K562 (cell line): ENCODE measurements around the gene PLD5. TPM values are rescaled to one million over a fixed set of nuclear protein-coding genes. Genes with fewer than 3 reads are reported as not detected.

Experiments used
- ATAC-seq: fragments of 200-7000 bp; cut with Tn5 transposase; 3 replicates; pipeline ENCODE4 v1.9.1; 2020; ENCODE audit warnings: moderate library complexity
- BruUV-seq: library from RNA; stranded (reverse); fragments of 400-500 nt; replicated peaks from 2 replicates; lab custom pipeline; 2021; lab: Mats Ljungman, UMichigan
- CTCF ChIA-PET: fragments of 300-600 bp; formaldehyde crosslinking; extraction: SDS; loops from one replicate; lab custom pipeline; 2021; ENCODE audit warnings: low intra/inter-chr PET ratio; lab: Yijun Ruan, JAX
- POLR2A ChIA-PET: fragments of 300-600, 350-650 bp; sonication (Branson Sonifier 250); formaldehyde crosslinking; extraction: SDS; loops from one replicate; lab custom pipeline; 2021; ENCODE audit warnings: antibody characterized with exemption, inconsistent platforms; lab: Yijun Ruan, JAX
- DNase-seq, 4 experiments: peaks; one replicate each; pipeline versions ENCODE4 v3.0.0 to v3.0.0-alpha.2; 2011 to 2018; ENCODE audit warnings: low spot score in 3 of 4, mixed read lengths in 3 of 4; ENCODE audit errors: extremely low read depth in 1 of 4
- FAIRE-seq: peaks from 2 replicates; lab custom pipeline; 2011; peaks lifted over from hg19 to GRCh38; lab: Jason Lieb, UNC
- H2AFZ ChIP-seq: 2 replicates; pipeline ENCODE4 v1.6.0; 2011; ENCODE audit warnings: low read depth, low read length, control low read depth, inconsistent platforms
- H3K27ac ChIP-seq: fragments of 200-600 bp; 3 replicates; pipeline ENCODE4 v1.8.0; 2011; ENCODE audit warnings: low read depth, mild to moderate bottlenecking, control low read depth, inconsistent platforms, low read length, moderate library complexity, mixed read lengths; ENCODE audit errors: extremely low read depth
- H3K27me3 ChIP-seq, 2 experiments: fragments of 300-600 bp in 1 of 2; 2 replicates in 1 of 2; 3 replicates in 1 of 2; pipeline versions ENCODE4 v1.6.0 to v1.8.0; 2011; ENCODE audit warnings: inconsistent platforms in 2 of 2, low read length in 2 of 2, mild to moderate bottlenecking in 1 of 2, mixed read lengths in 1 of 2, moderate library complexity in 1 of 2; ENCODE audit not compliant: control insufficient read depth in 2 of 2, insufficient read depth in 2 of 2
- H3K36me3 ChIP-seq: fragments of 300-600 bp; 3 replicates; pipeline ENCODE4 v1.8.0; 2011; ENCODE audit warnings: mild to moderate bottlenecking, low read length, inconsistent platforms; ENCODE audit not compliant: control insufficient read depth, insufficient read depth
- H3K4me1 ChIP-seq, 2 experiments: fragments of 200-600 bp in 1 of 2; replicated peaks in 1 of 2; 2 replicates in 1 of 2; 3 replicates in 1 of 2; pipeline versions ENCODE4 v1.5.1 to v1.8.0; 2011; ENCODE audit warnings: inconsistent platforms in 2 of 2, low read length in 2 of 2, mild to moderate bottlenecking in 1 of 2, mixed read lengths in 1 of 2, moderate library complexity in 1 of 2; ENCODE audit not compliant: control insufficient read depth in 2 of 2, insufficient read depth in 2 of 2
- H3K4me2 ChIP-seq: 2 replicates; pipeline ENCODE4 v1.6.1; 2011; ENCODE audit warnings: low read length, control low read depth, inconsistent platforms, mixed read lengths; ENCODE audit not compliant: insufficient read depth
- H3K4me3 ChIP-seq: fragments of 200-600 bp; sonication (generic), shearing (Covaris generic); 2 replicates; pipeline ENCODE4 v1.5.1; 2016; ENCODE audit warnings: control low read depth, inconsistent platforms
- H3K79me2 ChIP-seq: fragments of 200-600 bp; 3 replicates; pipeline ENCODE4 v1.8.0; 2011; ENCODE audit warnings: low read length, inconsistent platforms; ENCODE audit not compliant: control insufficient read depth, insufficient read depth
- H3K9ac ChIP-seq, 2 experiments: 2 replicates each; pipeline versions ENCODE4 v1.6.0 to v1.6.1; 2011; ENCODE audit warnings: low read depth in 2 of 2, low read length in 2 of 2, control low read depth in 1 of 2, inconsistent platforms in 1 of 2, mild to moderate bottlenecking in 1 of 2, mixed read lengths in 1 of 2; ENCODE audit not compliant: insufficient read depth in 1 of 2
- H3K9me1 ChIP-seq: one replicate; pipeline ENCODE4 v1.6.0; 2011; ENCODE audit warnings: inconsistent platforms, mild to moderate bottlenecking, low read length, moderate library complexity; ENCODE audit not compliant: control insufficient read depth, insufficient read depth
- H3K9me3 ChIP-seq: replicated peaks from 2 replicates; pipeline ENCODE4 v1.5.1; 2011; ENCODE audit warnings: low read depth, low read length, inconsistent platforms; ENCODE audit not compliant: control insufficient read depth, insufficient read depth
- H4K20me1 ChIP-seq: replicated peaks from 2 replicates; pipeline ENCODE4 v1.6.1; 2011; ENCODE audit warnings: low read length, inconsistent platforms, mixed read lengths; ENCODE audit not compliant: control insufficient read depth, insufficient read depth
- BMI1 ChIP-seq: fragments of 150-350 bp; IDR thresholded peaks from 2 replicates; pipeline ENCODE4 v1.6.1; 2014; ENCODE audit warnings: low read length
- CGGBP1 ChIP-seq: fragments of 250-450 bp; sonication (Bioruptor Pico); IDR thresholded peaks from 2 replicates; pipeline ENCODE4 v1.9.0; 2021; ENCODE audit warnings: mild to moderate bottlenecking
- ERF ChIP-seq: fragments of 450-650 bp; formaldehyde crosslinking; IDR thresholded peaks from 2 replicates; pipeline ENCODE4 v1.4.0; 2020; ENCODE audit warnings: mild to moderate bottlenecking, mixed read lengths
- GATAD2A ChIP-seq: fragments of 450-650 bp; IDR thresholded peaks from 2 replicates; pipeline ENCODE4 v1.6.1; 2017
- HSF4 ChIP-seq: fragments of 250-450 bp; sonication (Bioruptor Pico); IDR thresholded peaks from 2 replicates; pipeline ENCODE4 v2.1.2; 2022; ENCODE audit warnings: mild to moderate bottlenecking, moderate library complexity, borderline replicate concordance
- IRF2 ChIP-seq: sonication (generic); formaldehyde crosslinking; IDR thresholded peaks from 2 replicates; pipeline ENCODE4 v1.8.1; 2022; ENCODE audit warnings: mild to moderate bottlenecking, missing genetic modification reagents
- MECOM ChIP-seq: fragments of 250-450 bp; sonication (Bioruptor Pico); IDR thresholded peaks from 2 replicates; pipeline ENCODE4 v1.8.0; 2022; ENCODE audit warnings: inconsistent platforms
- SIX5 ChIP-seq, 2 experiments: IDR thresholded peaks; 2 replicates each; pipeline ENCODE4 v1.6.1; 2011; ENCODE audit warnings: low read length in 2 of 2, borderline replicate concordance in 1 of 2, low read depth in 1 of 2, mild to moderate bottlenecking in 1 of 2, moderate library complexity in 1 of 2; ENCODE audit not compliant: insufficient read depth in 1 of 2
- ZKSCAN8 ChIP-seq: fragments of 200-800 bp; sonication (Bioruptor generic); IDR thresholded peaks from 2 replicates; pipeline ENCODE4 v1.6.1; 2016; ENCODE audit warnings: missing genetic modification characterization, missing compliant biosample characterization
- ZNF133 ChIP-seq: fragments of 250-450 bp; sonication (Bioruptor Pico); IDR thresholded peaks from 2 replicates; pipeline ENCODE4 v1.4.0; 2020; ENCODE audit warnings: mild to moderate bottlenecking
- ZNF408 ChIP-seq: fragments of 250-450 bp; sonication (Bioruptor Pico); IDR thresholded peaks from 2 replicates; pipeline ENCODE4 v1.4.0; 2020; ENCODE audit warnings: low read depth, mild to moderate bottlenecking, moderate library complexity
- ZNF444 ChIP-seq: fragments of 250-450 bp; sonication (Bioruptor Pico); IDR thresholded peaks from 2 replicates; pipeline ENCODE4 v1.4.0; 2020; ENCODE audit warnings: mild to moderate bottlenecking, moderate library complexity
- WGBS: fragments of 100-300 bp; shearing (Covaris generic); methylation state at CpG from one replicate; pipeline ENCODE4 v1.1.6; 2016; ENCODE audit warnings: low coverage, mixed read lengths; ENCODE audit not compliant: insufficient coverage; ENCODE audit errors: missing lambda C conversion rate; 5-methylcytosine and 5-hydroxymethylcytosine counted together
- in situ Hi-C: fragments of 300-500 bp; cut with MboI; formaldehyde crosslinking; loops from 4 replicates; pipeline ENCODE4 v1.15.0; 2018; ENCODE audit warnings: inconsistent platforms, mixed read lengths
- intact Hi-C: fragments of 100-400 bp; cut with micrococcal nuclease; formaldehyde crosslinking; loops from 2 replicates; pipeline ENCODE4 v1.14.2; 2022
- polyA plus RNA-seq, 8 experiments: library from polyadenylated mRNA; depleted of rRNA in 4 of 8; stranded (reverse) in 5 of 8; unstranded in 3 of 8; fragments of >200 nt; fragmentation: Nextera tagmentation in 2 of 8; fragmentation: Illumina TruSeq in 1 of 8; extraction: Ambion mirVana in 2 of 8; extraction: Trizol in 1 of 8; gene quantifications; 2 replicates each; pipeline versions ENCODE4 v1.2.1 to v1.2.3, GENCODE V29; 2011 to 2014; ENCODE audit warnings: inconsistent platforms in 1 of 8, missing spikeins in 1 of 8
- total RNA-seq, 7 experiments: library from RNA; depleted of rRNA in 6 of 7; stranded (reverse); fragments of >200 nt in 6 of 7; fragmentation: Illumina TruSeq in 2 of 7; extraction: Trizol in 2 of 7; gene quantifications; 2 replicates each; pipeline versions ENCODE4 v1.2.1 to v1.2.3, GENCODE V29; 2011 to 2021; ENCODE audit warnings: low replicate concordance in 1 of 7
- TF ChIP-seq, protein P1 (sequence below): fragments of 250-450 bp; sonication (Bioruptor Pico); IDR thresholded peaks from 2 replicates; pipeline ENCODE4 v1.4.0; 2020

Gene PLD5
- total and polyA plus RNA-seq, 9 of the 15 experiments (the other 6 are each of a cell fraction or from before 2014, with no cell fraction given) = not detected

GRCh38 chr1:242452573-242452972, 71.9 kb downstream of the PLD5 start:
- no peak overlapping the region for H2AFZ ChIP-seq
- intact Hi-C loops = loop anchor here (10.0 kb wide), 1 partner anchor 428 kb away; no protein-coding TSS in a partner anchor
- no peak overlapping the region for H3K9ac ChIP-seq
- ChIA-PET CTCF (no interaction called here), POLR2A (interaction anchor here (0.6 to 0.9 kb wide), 3 partner anchors 12 to 45 kb away, joined by 3 to 4 read pairs (median 3); no protein-coding TSS in a partner anchor)
- no peak for TF ChIP-seq GATAD2A
- TF ChIP-seq IRF2 (CRISPR knock-in tag) = no peak
- no peak for TF ChIP-seq ZNF408
- TF ChIP-seq ZNF444 (CRISPR knock-in tag) = no peak
- TF ChIP-seq ZNF133 (CRISPR knock-in tag) = no peak
- no peak for TF ChIP-seq ZKSCAN8 (CRISPR knock-in tag)
- TF ChIP-seq ERF (CRISPR knock-in tag) = no peak
- TF ChIP-seq MECOM (CRISPR knock-in tag) = no peak
- TF ChIP-seq BMI1 = no peak
- TF ChIP-seq CGGBP1 (CRISPR knock-in tag) = no peak
- no peak for TF ChIP-seq SIX5 (IDR thresholded peaks at IDR 0.05; ENCODE audit: borderline replicate concordance in 1 of 2, insufficient read depth in 1 of 2, low read depth in 1 of 2, low read length in 2 of 2)
- TF ChIP-seq HSF4 (CRISPR knock-in tag) = no peak
- TF ChIP-seq, protein P1, sequence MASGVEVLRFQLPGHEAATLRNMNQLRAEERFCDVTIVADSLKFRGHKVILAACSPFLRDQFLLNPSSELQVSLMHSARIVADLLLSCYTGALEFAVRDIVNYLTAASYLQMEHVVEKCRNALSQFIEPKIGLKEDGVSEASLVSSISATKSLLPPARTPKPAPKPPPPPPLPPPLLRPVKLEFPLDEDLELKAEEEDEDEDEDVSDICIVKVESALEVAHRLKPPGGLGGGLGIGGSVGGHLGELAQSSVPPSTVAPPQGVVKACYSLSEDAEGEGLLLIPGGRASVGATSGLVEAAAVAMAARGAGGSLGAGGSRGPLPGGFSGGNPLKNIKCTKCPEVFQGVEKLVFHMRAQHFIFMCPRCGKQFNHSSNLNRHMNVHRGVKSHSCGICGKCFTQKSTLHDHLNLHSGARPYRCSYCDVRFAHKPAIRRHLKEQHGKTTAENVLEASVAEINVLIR (CRISPR knock-in tag) = no peak
- H3K9me1 ChIP-seq = no peaks in the 10 kb centered on the region
- no peak for DNase-seq
- no peaks in the 10 kb centered on the region for H3K79me2 ChIP-seq
- H3K9me3 ChIP-seq = no peaks in the 10 kb centered on the region
- H4K20me1 ChIP-seq = no peaks in the 10 kb centered on the region
- ATAC-seq = no peak
- 0% methylated on average over 8 of the region's 8 CpGs for WGBS
- H3K27me3 ChIP-seq = no peaks in the 10 kb centered on the region
- no peak overlapping the region for H3K4me2 ChIP-seq
- no peaks in the 10 kb centered on the region for H3K36me3 ChIP-seq
- no peak overlapping the region for H3K27ac ChIP-seq
- no TSS peak for BruUV-seq
- H3K4me3 ChIP-seq = no peak overlapping the region
- H3K4me1 ChIP-seq = no peaks in the 10 kb centered on the region
- FAIRE-seq = no peak
- in situ Hi-C loops = loop anchor here (10.0 to 25.0 kb wide), 3 partner anchors 565 to 1810 kb away; no protein-coding TSS in a partner anchor
